ENCODE results near the gene CDCA3. TPM values are rescaled to one million over a fixed set of nuclear protein-coding genes. Genes with fewer than 3 reads are reported as not detected.

CDCA3 gene
- total RNA-seq, 2 experiments from 2014 or later = 74.6 to 83.8 TPM

DNA sequence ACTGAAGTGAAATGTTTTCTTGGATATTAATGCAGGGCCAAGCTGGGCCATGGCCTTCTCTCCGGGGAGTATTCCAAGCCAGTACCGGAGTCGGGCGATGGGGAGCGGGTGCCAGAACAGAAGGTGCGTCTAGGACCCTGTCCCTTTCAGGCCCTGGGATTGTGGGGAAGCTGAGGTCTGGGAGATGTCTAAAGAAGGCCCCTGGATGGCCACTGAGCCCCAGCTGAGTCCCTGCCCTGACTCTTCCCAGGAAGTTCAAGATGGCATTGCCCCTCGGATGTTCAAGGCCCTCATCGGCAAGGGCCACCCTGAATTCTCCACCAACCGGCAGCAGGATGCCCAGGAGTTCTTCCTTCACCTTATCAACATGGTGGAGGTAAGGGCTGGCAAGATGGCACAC is 9.0 kb upstream of the CDCA3 start:
- intact Hi-C loops (cut with micrococcal nuclease) = no loop called here
- no peaks in the 10 kb centered on the region for H3K4me1 Mint-ChIP-seq (ENCODE audit: low read depth)
- H3K27ac Mint-ChIP-seq = no peak overlapping the region
- H3K9me3 Mint-ChIP-seq = no peaks in the 10 kb centered on the region
- no peak overlapping the region for H3K4me3 Mint-ChIP-seq
- TF ChIP-seq, protein P1, sequence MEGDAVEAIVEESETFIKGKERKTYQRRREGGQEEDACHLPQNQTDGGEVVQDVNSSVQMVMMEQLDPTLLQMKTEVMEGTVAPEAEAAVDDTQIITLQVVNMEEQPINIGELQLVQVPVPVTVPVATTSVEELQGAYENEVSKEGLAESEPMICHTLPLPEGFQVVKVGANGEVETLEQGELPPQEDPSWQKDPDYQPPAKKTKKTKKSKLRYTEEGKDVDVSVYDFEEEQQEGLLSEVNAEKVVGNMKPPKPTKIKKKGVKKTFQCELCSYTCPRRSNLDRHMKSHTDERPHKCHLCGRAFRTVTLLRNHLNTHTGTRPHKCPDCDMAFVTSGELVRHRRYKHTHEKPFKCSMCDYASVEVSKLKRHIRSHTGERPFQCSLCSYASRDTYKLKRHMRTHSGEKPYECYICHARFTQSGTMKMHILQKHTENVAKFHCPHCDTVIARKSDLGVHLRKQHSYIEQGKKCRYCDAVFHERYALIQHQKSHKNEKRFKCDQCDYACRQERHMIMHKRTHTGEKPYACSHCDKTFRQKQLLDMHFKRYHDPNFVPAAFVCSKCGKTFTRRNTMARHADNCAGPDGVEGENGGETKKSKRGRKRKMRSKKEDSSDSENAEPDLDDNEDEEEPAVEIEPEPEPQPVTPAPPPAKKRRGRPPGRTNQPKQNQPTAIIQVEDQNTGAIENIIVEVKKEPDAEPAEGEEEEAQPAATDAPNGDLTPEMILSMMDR (IDR thresholded peaks at IDR 0.05) = no peak
- H3K36me3 Mint-ChIP-seq (ENCODE audit: low read depth) = peaks cover 60% of the 10 kb centered on the region
- POLR2A ChIA-PET = interaction anchor here (0.5 to 2.8 kb wide), 5 partner anchors 7 to 263 kb away, joined by 3 to 11 read pairs (median 7); partner anchors contain the start of genes SPSB2 and USP5
- CTCF ChIA-PET = interaction anchor here (0.9 to 1.0 kb wide), 2 partner anchors 13 to 67 kb away, joined by 3 to 4 read pairs; partner anchors contain the start of gene SPSB2
- no peaks in the 10 kb centered on the region for H3K27me3 Mint-ChIP-seq
- ATAC-seq (no peak), DNase-seq (no peak)

DNA sequence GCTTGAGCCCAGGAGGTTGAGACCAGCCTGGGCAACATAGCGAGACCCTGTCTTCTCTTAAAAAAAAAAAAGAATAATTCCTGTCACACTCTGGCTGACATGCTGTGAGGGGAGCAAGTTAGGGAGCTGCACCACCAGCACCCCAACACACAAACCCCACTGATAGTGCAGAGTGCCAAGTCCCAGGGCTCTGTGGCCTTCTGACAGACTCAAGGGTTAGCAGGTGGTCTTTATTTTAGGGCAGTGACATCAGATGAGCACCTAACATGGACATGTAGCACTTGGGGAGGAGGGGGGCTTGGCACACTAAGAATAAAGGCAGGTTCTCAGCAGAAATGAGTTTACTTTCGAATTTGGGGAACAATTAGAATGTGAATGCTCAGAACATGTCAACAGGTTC is 7.7 kb upstream of the CDCA3 start:
- ChIA-PET POLR2A (interaction anchor here (0.8 to 2.8 kb wide), 4 partner anchors 9 to 14 kb away, joined by 3 to 10 read pairs (median 8); partner anchors contain the start of genes SPSB2 and TPI1), CTCF (no interaction called here)
- DNase-seq (no peak), ATAC-seq (no peak)
- no peaks in the 10 kb centered on the region for H3K9me3 Mint-ChIP-seq
- H3K4me1 Mint-ChIP-seq (ENCODE audit: low read depth) = peaks cover 9% of the 10 kb centered on the region
- intact Hi-C loops (cut with micrococcal nuclease) = no loop called here
- no peak overlapping the region for H3K27ac Mint-ChIP-seq
- peaks cover 60% of the 10 kb centered on the region for H3K36me3 Mint-ChIP-seq (ENCODE audit: low read depth)
- H3K4me3 Mint-ChIP-seq = no peak overlapping the region
- no peaks in the 10 kb centered on the region for H3K27me3 Mint-ChIP-seq
- TF ChIP-seq, protein P1 (IDR thresholded peaks at IDR 0.05) = no peak

DNA sequence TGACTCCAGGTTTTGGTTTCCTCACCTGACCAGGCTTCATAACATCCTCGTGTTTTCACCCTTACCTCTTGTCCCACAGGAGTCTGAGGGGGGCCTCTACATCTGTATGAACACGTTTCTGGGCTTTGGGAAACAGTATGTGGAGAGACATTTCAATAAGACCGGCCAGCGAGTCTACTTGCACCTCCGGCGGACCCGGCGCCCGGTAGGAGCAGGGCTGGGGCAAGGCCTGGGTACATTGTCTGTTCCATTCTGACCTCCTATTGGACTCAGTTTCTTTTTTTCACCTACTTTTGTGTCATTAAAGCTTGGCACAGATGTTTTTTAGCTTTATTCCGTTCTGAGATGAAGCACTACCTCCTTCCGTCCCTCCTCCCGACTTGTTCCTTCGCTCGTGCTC is 4.2 kb upstream of the CDCA3 start:
- ATAC-seq = no peak
- intact Hi-C loops (cut with micrococcal nuclease) = no loop called here
- H3K27ac Mint-ChIP-seq = no peak overlapping the region
- peaks cover 39% of the 10 kb centered on the region for H3K36me3 Mint-ChIP-seq (ENCODE audit: low read depth)
- DNase-seq = no peak
- no peaks in the 10 kb centered on the region for H3K27me3 Mint-ChIP-seq
- H3K4me3 Mint-ChIP-seq = no peak overlapping the region
- CTCF ChIA-PET = interaction anchor here (1.0 to 7.2 kb wide), 3 partner anchors 14 to 36 kb away, joined by 4 to 124 read pairs (median 26); partner anchors contain the start of genes SPSB2 and TPI1
- POLR2A ChIA-PET = interaction anchor here (1.0 to 11.4 kb wide), 2 partner anchors 14 to 21 kb away, joined by 6 to 218 read pairs; partner anchors contain the start of genes SPSB2 and TPI1
- peaks cover 18% of the 10 kb centered on the region for H3K4me1 Mint-ChIP-seq (ENCODE audit: low read depth)
- TF ChIP-seq, protein P1 (IDR thresholded peaks at IDR 0.05) = no peak
- no peaks in the 10 kb centered on the region for H3K9me3 Mint-ChIP-seq

DNA sequence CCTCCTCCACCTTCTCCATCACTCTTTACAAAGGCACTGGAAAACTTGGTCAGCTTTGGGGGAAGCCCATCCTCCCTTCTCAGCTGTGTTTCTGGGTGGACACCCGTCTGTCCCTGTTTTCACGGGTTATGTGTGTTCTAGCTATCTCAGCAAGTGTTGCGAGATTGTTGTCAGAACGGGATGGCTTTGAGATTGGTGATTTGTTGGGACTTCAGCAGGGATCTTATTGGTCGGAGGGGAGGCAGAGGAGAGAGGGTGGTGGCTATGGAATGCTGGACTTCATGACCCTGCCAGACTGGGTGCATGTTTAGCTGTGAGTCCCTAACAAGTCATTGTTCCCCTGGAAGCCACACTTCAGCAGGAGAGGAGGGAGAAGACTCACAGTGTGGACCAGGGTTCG is 3.0 kb upstream of the CDCA3 start:
- Mint-ChIP-seq H3K27ac (peak overlapping the region; percentile 98), H3K36me3 (ENCODE audit: low read depth) (peaks cover 41% of the 10 kb centered on the region), H3K4me3 (peak overlapping the region; percentile 86), H3K27me3 (no peaks in the 10 kb centered on the region), H3K9me3 (no peaks in the 10 kb centered on the region), H3K4me1 (ENCODE audit: low read depth) (peaks cover 29% of the 10 kb centered on the region)
- ChIA-PET CTCF (interaction anchor here (1.0 to 7.2 kb wide), 6 partner anchors 8 to 112 kb away, joined by 3 to 124 read pairs (median 15); partner anchors contain the start of genes MLF2, SPSB2 and TPI1), POLR2A (interaction anchor here (1.2 to 11.4 kb wide), 7 partner anchors 15 to 186 kb away, joined by 3 to 218 read pairs (median 5); partner anchors contain the start of genes C12orf57, MLF2, P3H3 and RNU7-1)
- ATAC-seq (no peak), DNase-seq (no peak)
- TF ChIP-seq, protein P1 (IDR thresholded peaks at IDR 0.05) = no peak
- intact Hi-C loops (cut with micrococcal nuclease) = no loop called here

DNA sequence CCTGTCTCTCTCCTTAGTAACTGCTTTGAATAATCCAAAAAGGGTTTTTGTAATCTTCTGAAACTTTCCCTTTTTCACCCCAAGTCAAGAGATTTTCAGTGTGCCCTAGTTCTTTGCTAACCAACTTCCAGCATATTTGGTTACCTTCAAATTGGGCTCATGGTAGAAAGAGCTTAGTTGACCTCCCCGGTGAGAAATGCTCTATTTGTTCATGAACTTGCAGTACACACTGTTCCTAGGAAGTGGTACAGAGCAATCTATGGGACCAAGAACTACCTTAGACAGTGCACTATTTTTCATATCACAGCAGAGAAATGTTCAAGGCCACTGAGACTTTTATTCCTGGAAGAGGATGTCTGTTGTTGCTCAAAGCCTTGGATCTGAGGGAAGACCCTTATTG is 2.5 kb upstream of the CDCA3 start:
- peak overlapping the region; percentile 98 for H3K27ac Mint-ChIP-seq
- POLR2A ChIA-PET = interaction anchor here (0.9 to 11.4 kb wide), 14 partner anchors 8 to 317 kb away, joined by 3 to 218 read pairs (median 6); partner anchors contain the start of genes C12orf57, MLF2, P3H3 and RNU7-1
- DNase-seq (no peak), ATAC-seq (no peak)
- H3K36me3 Mint-ChIP-seq (ENCODE audit: low read depth) = peaks cover 38% of the 10 kb centered on the region
- no peaks in the 10 kb centered on the region for H3K27me3 Mint-ChIP-seq
- no peaks in the 10 kb centered on the region for H3K9me3 Mint-ChIP-seq
- intact Hi-C loops (cut with micrococcal nuclease) = no loop called here
- CTCF ChIA-PET = interaction anchor here (0.7 to 7.2 kb wide), 8 partner anchors 9 to 165 kb away, joined by 3 to 124 read pairs (median 8); partner anchors contain the start of genes LPCAT3, MLF2, P3H3 and SPSB2
- TF ChIP-seq, protein P1 (IDR thresholded peaks at IDR 0.05) = no peak
- peak overlapping the region; percentile 86 for H3K4me3 Mint-ChIP-seq
- peaks cover 29% of the 10 kb centered on the region for H3K4me1 Mint-ChIP-seq (ENCODE audit: low read depth)

Measured in activated CD8-positive, alpha-beta T cell treated with anti-CD3 and anti-CD28 coated beads for 36 hours (primary cell).